K562 (cell line): ENCODE data around the gene PITPNB. TPM values are rescaled to one million over a fixed set of nuclear protein-coding genes. Genes with fewer than 3 reads are reported as not detected.

Experiments
- ATAC-seq: fragments of 200-7000 bp; cut with Tn5 transposase; 3 replicates; pipeline ENCODE4 v1.9.1; 2020; ENCODE audit warnings: moderate library complexity
- BruUV-seq: library from RNA; stranded (reverse); fragments of 400-500 nt; replicated peaks from 2 replicates; lab custom pipeline; 2021; lab: Mats Ljungman, UMichigan
- CTCF ChIA-PET: fragments of 300-600 bp; formaldehyde crosslinking; extraction: SDS; loops from one replicate; lab custom pipeline; 2021; ENCODE audit warnings: low intra/inter-chr PET ratio; lab: Yijun Ruan, JAX
- POLR2A ChIA-PET: fragments of 300-600, 350-650 bp; sonication (Branson Sonifier 250); formaldehyde crosslinking; extraction: SDS; loops from one replicate; lab custom pipeline; 2021; ENCODE audit warnings: antibody characterized with exemption, inconsistent platforms; lab: Yijun Ruan, JAX
- DNase-seq, 4 experiments: peaks; one replicate each; pipeline versions ENCODE4 v3.0.0 to v3.0.0-alpha.2; 2011 to 2018; ENCODE audit warnings: low spot score in 3 of 4, mixed read lengths in 3 of 4; ENCODE audit errors: extremely low read depth in 1 of 4
- FAIRE-seq: peaks from 2 replicates; lab custom pipeline; 2011; peaks lifted over from hg19 to GRCh38; lab: Jason Lieb, UNC
- H2AFZ ChIP-seq: 2 replicates; pipeline ENCODE4 v1.6.0; 2011; ENCODE audit warnings: low read depth, low read length, control low read depth, inconsistent platforms
- H3K27ac ChIP-seq: fragments of 200-600 bp; 3 replicates; pipeline ENCODE4 v1.8.0; 2011; ENCODE audit warnings: low read depth, mild to moderate bottlenecking, control low read depth, inconsistent platforms, low read length, moderate library complexity, mixed read lengths; ENCODE audit errors: extremely low read depth
- H3K27me3 ChIP-seq, 2 experiments: fragments of 300-600 bp in 1 of 2; 2 replicates in 1 of 2; 3 replicates in 1 of 2; pipeline versions ENCODE4 v1.6.0 to v1.8.0; 2011; ENCODE audit warnings: inconsistent platforms in 2 of 2, low read length in 2 of 2, mild to moderate bottlenecking in 1 of 2, mixed read lengths in 1 of 2, moderate library complexity in 1 of 2; ENCODE audit not compliant: control insufficient read depth in 2 of 2, insufficient read depth in 2 of 2
- H3K36me3 ChIP-seq: fragments of 300-600 bp; 3 replicates; pipeline ENCODE4 v1.8.0; 2011; ENCODE audit warnings: mild to moderate bottlenecking, low read length, inconsistent platforms; ENCODE audit not compliant: control insufficient read depth, insufficient read depth
- H3K4me1 ChIP-seq, 2 experiments: fragments of 200-600 bp in 1 of 2; replicated peaks in 1 of 2; 2 replicates in 1 of 2; 3 replicates in 1 of 2; pipeline versions ENCODE4 v1.5.1 to v1.8.0; 2011; ENCODE audit warnings: inconsistent platforms in 2 of 2, low read length in 2 of 2, mild to moderate bottlenecking in 1 of 2, mixed read lengths in 1 of 2, moderate library complexity in 1 of 2; ENCODE audit not compliant: control insufficient read depth in 2 of 2, insufficient read depth in 2 of 2
- H3K4me2 ChIP-seq: 2 replicates; pipeline ENCODE4 v1.6.1; 2011; ENCODE audit warnings: low read length, control low read depth, inconsistent platforms, mixed read lengths; ENCODE audit not compliant: insufficient read depth
- H3K4me3 ChIP-seq: fragments of 200-600 bp; sonication (generic), shearing (Covaris generic); 2 replicates; pipeline ENCODE4 v1.5.1; 2016; ENCODE audit warnings: control low read depth, inconsistent platforms
- H3K79me2 ChIP-seq: fragments of 200-600 bp; 3 replicates; pipeline ENCODE4 v1.8.0; 2011; ENCODE audit warnings: low read length, inconsistent platforms; ENCODE audit not compliant: control insufficient read depth, insufficient read depth
- H3K9ac ChIP-seq, 2 experiments: 2 replicates each; pipeline versions ENCODE4 v1.6.0 to v1.6.1; 2011; ENCODE audit warnings: low read depth in 2 of 2, low read length in 2 of 2, control low read depth in 1 of 2, inconsistent platforms in 1 of 2, mild to moderate bottlenecking in 1 of 2, mixed read lengths in 1 of 2; ENCODE audit not compliant: insufficient read depth in 1 of 2
- H3K9me1 ChIP-seq: one replicate; pipeline ENCODE4 v1.6.0; 2011; ENCODE audit warnings: inconsistent platforms, mild to moderate bottlenecking, low read length, moderate library complexity; ENCODE audit not compliant: control insufficient read depth, insufficient read depth
- H3K9me3 ChIP-seq: replicated peaks from 2 replicates; pipeline ENCODE4 v1.5.1; 2011; ENCODE audit warnings: low read depth, low read length, inconsistent platforms; ENCODE audit not compliant: control insufficient read depth, insufficient read depth
- H4K20me1 ChIP-seq: replicated peaks from 2 replicates; pipeline ENCODE4 v1.6.1; 2011; ENCODE audit warnings: low read length, inconsistent platforms, mixed read lengths; ENCODE audit not compliant: control insufficient read depth, insufficient read depth
- ARID1B ChIP-seq: fragments of 450-650 bp; IDR thresholded peaks from 2 replicates; pipeline ENCODE4 v1.6.1; 2016; ENCODE audit warnings: antibody characterized with exemption, mild to moderate bottlenecking, inconsistent platforms
- E2F3 ChIP-seq: fragments of 250-450 bp; sonication (Bioruptor Pico); IDR thresholded peaks from 2 replicates; pipeline ENCODE4 v1.4.0; 2020; ENCODE audit warnings: mild to moderate bottlenecking
- FOXA3 ChIP-seq, 2 experiments: fragments of 450-650 bp in 1 of 2; sonication (generic) in 1 of 2; formaldehyde crosslinking; IDR thresholded peaks in 1 of 2; conservative IDR thresholded peaks in 1 of 2; 2 replicates each; pipeline versions ENCODE4 v1.4.0 to v1.8.0; 2020 to 2022; ENCODE audit warnings: mild to moderate bottlenecking in 2 of 2, missing genetic modification reagents in 1 of 2
- FOXJ3 ChIP-seq: sonication (generic); formaldehyde crosslinking; IDR thresholded peaks from 2 replicates; pipeline ENCODE4 v1.4.0; 2020; ENCODE audit warnings: mild to moderate bottlenecking, missing genetic modification reagents
- FOXM1 ChIP-seq, 2 experiments: fragments of 450-650 bp in 1 of 2; sonication (generic) in 1 of 2; formaldehyde crosslinking in 1 of 2; IDR thresholded peaks; 2 replicates each; pipeline versions ENCODE4 v1.6.1 to v1.9.0; 2017 to 2022; ENCODE audit warnings: low read depth in 2 of 2, mild to moderate bottlenecking in 2 of 2, missing genetic modification reagents in 1 of 2, moderate library complexity in 1 of 2
- RBM17 ChIP-seq: fragments of 200-400 bp; formaldehyde crosslinking; IDR thresholded peaks from 2 replicates; pipeline ENCODE4 v1.6.1; 2017; ENCODE audit warnings: low read depth, mild to moderate bottlenecking, low read length, borderline replicate concordance
- YY1 ChIP-seq, 3 experiments: IDR thresholded peaks; 2 replicates each; pipeline ENCODE4 v1.6.1; 2011; ENCODE audit warnings: low read length in 2 of 3, mild to moderate bottlenecking in 2 of 3, moderate library complexity in 2 of 3, borderline replicate concordance in 1 of 3, control low read depth in 1 of 3, low read depth in 1 of 3; ENCODE audit not compliant: insufficient read depth in 3 of 3, insufficient replicate concordance in 2 of 3, control insufficient read depth in 1 of 3, insufficient read length in 1 of 3; ENCODE audit errors: extremely low read depth in 1 of 3
- ZNF77 ChIP-seq: fragments of 250-450 bp; sonication (Bioruptor Pico); IDR thresholded peaks from 2 replicates; pipeline ENCODE4 v1.5.0; 2020
- WGBS: fragments of 100-300 bp; shearing (Covaris generic); methylation state at CpG from one replicate; pipeline ENCODE4 v1.1.6; 2016; ENCODE audit warnings: low coverage, mixed read lengths; ENCODE audit not compliant: insufficient coverage; ENCODE audit errors: missing lambda C conversion rate; 5-methylcytosine and 5-hydroxymethylcytosine counted together
- in situ Hi-C: fragments of 300-500 bp; cut with MboI; formaldehyde crosslinking; loops from 4 replicates; pipeline ENCODE4 v1.15.0; 2018; ENCODE audit warnings: inconsistent platforms, mixed read lengths
- intact Hi-C: fragments of 100-400 bp; cut with micrococcal nuclease; formaldehyde crosslinking; loops from 2 replicates; pipeline ENCODE4 v1.14.2; 2022
- polyA plus RNA-seq, 8 experiments: library from polyadenylated mRNA; depleted of rRNA in 4 of 8; stranded (reverse) in 5 of 8; unstranded in 3 of 8; fragments of >200 nt; fragmentation: Nextera tagmentation in 2 of 8; fragmentation: Illumina TruSeq in 1 of 8; extraction: Ambion mirVana in 2 of 8; extraction: Trizol in 1 of 8; gene quantifications; 2 replicates each; pipeline versions ENCODE4 v1.2.1 to v1.2.3, GENCODE V29; 2011 to 2014; ENCODE audit warnings: inconsistent platforms in 1 of 8, missing spikeins in 1 of 8
- total RNA-seq, 7 experiments: library from RNA; depleted of rRNA in 6 of 7; stranded (reverse); fragments of >200 nt in 6 of 7; fragmentation: Illumina TruSeq in 2 of 7; extraction: Trizol in 2 of 7; gene quantifications; 2 replicates each; pipeline versions ENCODE4 v1.2.1 to v1.2.3, GENCODE V29; 2011 to 2021; ENCODE audit warnings: low replicate concordance in 1 of 7
- TF ChIP-seq, protein P1 (sequence below): fragments of 450-650 bp; conservative IDR thresholded peaks from 2 replicates; pipeline ENCODE4 v1.6.1; 2016; ENCODE audit warnings: missing genetic modification characterization, low read depth, mild to moderate bottlenecking, control low read depth, missing compliant biosample characterization

The PITPNB gene
- total and polyA plus RNA-seq, 9 of the 15 experiments (the other 6 are each of a cell fraction or from before 2014, with no cell fraction given), result 13.1 to 52.4 (median 34.7) TPM

DNA sequence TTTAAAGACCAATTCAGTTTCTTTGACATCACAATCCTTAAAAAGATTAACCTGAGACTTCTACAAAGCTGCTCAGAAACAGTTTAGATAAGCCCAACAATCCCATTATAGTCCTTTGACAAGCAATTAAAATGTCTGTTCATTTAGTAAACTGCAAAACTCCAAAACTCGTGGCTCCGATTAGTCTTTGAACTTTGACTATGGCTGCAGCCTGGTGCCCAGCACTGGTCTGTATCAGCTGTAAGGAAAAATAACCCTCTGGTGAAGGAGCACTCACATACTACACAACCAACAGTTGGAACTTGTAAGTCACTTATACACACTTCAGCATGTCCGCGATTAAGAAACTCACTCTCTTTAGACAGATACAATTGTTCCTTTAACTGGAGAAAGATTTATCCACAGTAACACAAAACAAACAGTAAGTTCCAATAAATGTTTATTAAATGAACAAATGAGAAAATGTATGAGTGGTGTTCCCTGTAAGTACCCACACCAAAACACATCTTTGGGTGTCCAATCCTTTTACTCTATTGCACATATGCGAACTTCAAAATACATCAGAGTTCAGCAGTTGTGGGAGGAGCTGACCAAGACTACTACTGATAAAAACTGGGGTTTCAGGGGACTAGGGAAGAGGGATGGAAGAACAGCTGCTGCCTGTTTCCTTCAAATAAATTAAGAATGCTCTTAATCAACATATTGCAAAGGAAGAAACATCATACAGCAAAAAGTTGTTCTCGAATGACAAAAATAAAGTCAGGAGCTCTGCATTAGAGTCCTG lies 36.4 kb downstream of the PITPNB start:
- ATAC-seq, result no peak
- Histone ChIP-seq H3K9ac (no peak overlapping the region), H3K9me3 (no peaks in the 10 kb centered on the region), H3K4me3 (no peak overlapping the region), H3K79me2 (peaks cover 29% of the 10 kb centered on the region), H3K27me3 (no peaks in the 10 kb centered on the region), H3K36me3 (peaks cover 49% of the 10 kb centered on the region), H3K4me1 (no peaks in the 10 kb centered on the region), H3K27ac (no peak overlapping the region), H3K9me1 (no peaks in the 10 kb centered on the region), H4K20me1 (peaks cover 8% of the 10 kb centered on the region; the same call in 1 of the 2 replicates), H3K4me2 (no peak overlapping the region), H2AFZ (no peak overlapping the region)
- WGBS, result 69% methylated on average over 6 of the region's 6 CpGs
- CTCF ChIA-PET, result interaction anchor here (1.4 kb wide), 1 partner anchor 127 kb away, joined by 6 read pairs; no protein-coding TSS in a partner anchor
- BruUV-seq, result no TSS peak
- no peak for DNase-seq
- intact Hi-C loops (loop anchor here (10.0 kb wide), 1 partner anchor 52 kb away; no protein-coding TSS in a partner anchor), in situ Hi-C loops (loop anchor here (25.0 kb wide), 1 partner anchor 705 kb away; no protein-coding TSS in a partner anchor)
- FAIRE-seq, result no peak
- POLR2A ChIA-PET, result interaction anchor here (0.6 to 1.2 kb wide), 4 partner anchors 13 to 142 kb away, joined by 3 read pairs; no protein-coding TSS in a partner anchor
- TF ChIP-seq ARID1B (no peak), FOXM1 (IDR thresholded peaks at IDR 0.05; ENCODE audit: low read depth) (no peak), FOXM1 (CRISPR knock-in tag; IDR thresholded peaks at IDR 0.05; ENCODE audit: low read depth) (no peak), ZNF77 (CRISPR knock-in tag) (no peak), FOXA3 (CRISPR knock-in tag; conservative IDR thresholded peaks at IDR 0.05 in 1 of 2, IDR thresholded peaks at IDR 0.05 in 1 of 2) (no peak), YY1 (IDR thresholded peaks at IDR 0.05; ENCODE audit: borderline replicate concordance in 1 of 3, control insufficient read depth in 1 of 3, extremely low read depth in 1 of 3, insufficient read depth in 3 of 3, insufficient read length in 1 of 3, insufficient replicate concordance in 2 of 3, low read depth in 1 of 3, low read length in 2 of 3) (no peak), FOXJ3 (CRISPR knock-in tag) (no peak), E2F3 (CRISPR knock-in tag) (no peak), RBM17 (no peak)
- TF ChIP-seq, protein P1, sequence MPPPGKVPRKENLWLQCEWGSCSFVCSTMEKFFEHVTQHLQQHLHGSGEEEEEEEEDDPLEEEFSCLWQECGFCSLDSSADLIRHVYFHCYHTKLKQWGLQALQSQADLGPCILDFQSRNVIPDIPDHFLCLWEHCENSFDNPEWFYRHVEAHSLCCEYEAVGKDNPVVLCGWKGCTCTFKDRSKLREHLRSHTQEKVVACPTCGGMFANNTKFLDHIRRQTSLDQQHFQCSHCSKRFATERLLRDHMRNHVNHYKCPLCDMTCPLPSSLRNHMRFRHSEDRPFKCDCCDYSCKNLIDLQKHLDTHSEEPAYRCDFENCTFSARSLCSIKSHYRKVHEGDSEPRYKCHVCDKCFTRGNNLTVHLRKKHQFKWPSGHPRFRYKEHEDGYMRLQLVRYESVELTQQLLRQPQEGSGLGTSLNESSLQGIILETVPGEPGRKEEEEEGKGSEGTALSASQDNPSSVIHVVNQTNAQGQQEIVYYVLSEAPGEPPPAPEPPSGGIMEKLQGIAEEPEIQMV (tag), result no peak
